Chondrocyte (in vitro differentiated cells): Measurements from ENCODE around the gene KAZN. TPM values are rescaled to one million over a fixed set of nuclear protein-coding genes. Genes with fewer than 3 reads are reported as not detected.
A peak's percentile ranks its signal among the peaks of the same experiment; 100 is the strongest.

Source experiments
- DNase-seq: peaks from one replicate; pipeline ENCODE4 v3.0.0; 2021; ENCODE audit warnings: mixed read lengths, low spot score
- H3K27ac Mint-ChIP-seq: one replicate; pipeline ENCODE4 v1.8.0; 2021; ENCODE audit warnings: mild to moderate bottlenecking, moderate library complexity, mixed read lengths; ENCODE audit not compliant: unreplicated experiment
- H3K27me3 Mint-ChIP-seq: 2 replicates; pipeline ENCODE4 v1.8.0; 2021; ENCODE audit warnings: low read depth, mixed read lengths
- H3K36me3 Mint-ChIP-seq: 2 replicates; pipeline ENCODE4 v1.8.0; 2021; ENCODE audit warnings: low read depth, mixed read lengths
- H3K4me1 Mint-ChIP-seq: 2 replicates; pipeline ENCODE4 v1.8.0; 2021; ENCODE audit warnings: low read depth, mild to moderate bottlenecking, mixed read lengths
- H3K4me3 Mint-ChIP-seq: one replicate; pipeline ENCODE4 v1.8.0; 2021; ENCODE audit warnings: mild to moderate bottlenecking, moderate library complexity, mixed read lengths; ENCODE audit not compliant: unreplicated experiment
- H3K9me3 Mint-ChIP-seq: 2 replicates; pipeline ENCODE4 v1.8.0; 2021; ENCODE audit warnings: low read depth, mixed read lengths
- CTCF ChIP-seq: fragments of 200-600 bp; sonication (generic); IDR thresholded peaks from 2 replicates; pipeline ENCODE4 v1.5.0; 2021; ENCODE audit warnings: antibody characterized with exemption, mild to moderate bottlenecking, moderate library complexity
- total RNA-seq: library from RNA; stranded (reverse); gene quantifications from 3 replicates; pipeline ENCODE4 v1.2.1, GENCODE V29; 2021

KAZN gene
- total RNA-seq, 1 donor from 2014 or later, result 29.6 TPM

DNA sequence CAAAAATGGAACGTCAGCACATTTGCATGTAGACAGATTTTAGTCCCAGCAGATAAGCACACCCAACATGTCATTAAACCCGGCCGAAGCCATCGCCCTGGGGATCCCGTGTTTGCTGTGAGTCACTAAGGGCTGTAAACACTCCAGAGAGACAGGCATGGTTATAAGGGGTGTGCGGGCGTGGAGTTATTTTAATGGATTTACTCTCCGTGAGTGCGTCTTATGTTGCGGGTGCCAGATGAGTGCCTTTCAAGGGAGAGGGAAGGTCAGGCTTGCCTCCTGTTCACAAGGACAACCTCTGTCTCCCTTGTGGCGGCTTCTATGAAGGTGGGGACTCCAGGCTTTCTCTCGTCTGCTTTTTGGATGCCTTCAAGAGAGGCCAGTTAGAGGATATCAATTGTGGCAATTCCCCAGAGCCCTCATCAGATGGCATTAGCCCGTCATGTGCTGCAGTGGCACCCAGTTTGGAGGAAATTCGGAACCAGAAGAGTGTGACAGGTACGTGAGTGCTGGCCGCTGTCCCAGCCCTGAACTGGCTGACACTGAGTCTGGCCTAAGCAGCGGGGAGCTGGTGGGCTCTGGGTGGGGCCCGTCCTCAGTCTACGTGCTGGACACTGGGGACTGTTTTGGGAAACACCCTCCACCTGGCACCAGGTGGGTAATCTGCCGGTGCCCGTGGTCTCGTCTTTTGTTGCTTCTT lies 331.2 kb downstream of the KAZN start:
- TF ChIP-seq CTCF, result no peak
- Mint-ChIP-seq H3K4me3 (no peak overlapping the region), H3K27me3 (no peaks in the 10 kb centered on the region), H3K36me3 (no peaks in the 10 kb centered on the region), H3K27ac (peak overlapping the region; percentile 36), H3K9me3 (no peaks in the 10 kb centered on the region), H3K4me1 (peaks cover 60% of the 10 kb centered on the region)
- no peak for DNase-seq

DNA sequence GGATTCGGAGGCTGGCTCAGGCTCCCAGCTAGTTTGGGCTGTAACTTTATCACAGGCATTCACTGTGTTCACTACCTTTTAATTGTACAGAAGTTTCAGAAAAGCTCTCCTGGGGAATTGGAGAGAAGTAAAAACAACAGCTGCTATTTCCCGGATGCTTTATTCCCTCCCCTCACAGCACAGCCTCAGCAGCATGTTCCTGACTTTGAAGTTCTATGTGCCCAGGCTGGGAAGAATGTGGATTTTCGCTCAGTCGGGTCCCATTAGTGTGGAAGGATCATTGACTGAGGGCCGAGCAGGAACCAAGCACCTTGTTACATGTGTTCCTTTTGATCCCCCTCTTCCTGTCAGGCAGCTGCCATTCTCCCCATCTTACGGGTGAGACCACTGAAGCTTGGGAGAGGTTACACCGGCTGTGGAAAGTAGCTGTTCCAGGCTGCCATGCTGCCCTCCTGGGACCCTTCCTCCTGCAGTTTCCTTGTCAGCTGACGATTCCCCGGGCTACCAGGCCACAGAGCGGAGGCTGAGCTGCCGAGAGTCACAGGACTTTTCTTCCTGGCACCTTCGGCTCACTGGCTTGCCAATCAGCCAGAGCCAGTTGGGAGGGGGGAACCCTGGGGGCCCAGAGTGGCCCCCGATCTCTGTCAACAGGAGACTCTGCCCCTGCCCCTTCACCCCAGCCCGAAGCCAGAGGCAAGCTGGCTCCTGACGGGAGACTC lies 331.9 kb downstream of the KAZN start:
- peak overlapping the region; percentile 27 for H3K27ac Mint-ChIP-seq
- no peaks in the 10 kb centered on the region for H3K36me3 Mint-ChIP-seq
- DNase-seq, result no peak
- TF ChIP-seq CTCF, result no peak
- no peaks in the 10 kb centered on the region for H3K9me3 Mint-ChIP-seq
- H3K4me3 Mint-ChIP-seq, result no peak overlapping the region
- H3K27me3 Mint-ChIP-seq, result no peaks in the 10 kb centered on the region
- peaks cover 54% of the 10 kb centered on the region for H3K4me1 Mint-ChIP-seq

GRCh38 chr1:14932034-14932638 lies 333.7 kb downstream of the KAZN start:
- Mint-ChIP-seq H3K4me3 (no peak overlapping the region), H3K27me3 (no peaks in the 10 kb centered on the region), H3K27ac (no peak overlapping the region), H3K9me3 (no peaks in the 10 kb centered on the region), H3K36me3 (no peaks in the 10 kb centered on the region), H3K4me1 (peaks cover 41% of the 10 kb centered on the region)
- TF ChIP-seq CTCF, result no peak
- no peak for DNase-seq

DNA sequence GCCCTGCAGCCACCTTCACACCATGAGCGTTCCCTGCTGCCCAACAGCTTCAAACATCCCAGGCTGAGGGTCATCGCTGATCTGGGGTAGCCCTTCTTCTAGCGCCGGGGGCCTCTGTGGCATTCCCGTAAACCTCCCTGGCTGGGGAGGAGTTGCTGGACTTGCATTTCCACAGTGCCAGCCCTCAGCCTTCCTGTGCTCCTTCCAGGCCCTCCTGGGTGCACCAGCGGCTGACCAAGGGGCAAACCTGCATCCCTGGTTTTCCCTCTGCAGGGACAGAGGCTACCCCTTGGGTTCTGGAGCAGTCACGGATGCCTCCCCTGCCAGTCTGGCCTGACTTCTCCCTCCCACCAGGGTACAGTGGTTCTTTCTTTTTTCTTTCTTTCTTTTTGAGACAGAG lies 336.4 kb downstream of the KAZN start:
- TF ChIP-seq CTCF, result no peak
- H3K4me3 Mint-ChIP-seq, result no peak overlapping the region
- no peaks in the 10 kb centered on the region for H3K36me3 Mint-ChIP-seq
- H3K4me1 Mint-ChIP-seq, result peaks cover 27% of the 10 kb centered on the region
- DNase-seq, result no peak
- no peaks in the 10 kb centered on the region for H3K27me3 Mint-ChIP-seq
- H3K9me3 Mint-ChIP-seq, result no peaks in the 10 kb centered on the region
- no peak overlapping the region for H3K27ac Mint-ChIP-seq

- H3K27ac Mint-ChIP-seq, result no peak overlapping the region
- no peaks in the 10 kb centered on the region for H3K27me3 Mint-ChIP-seq
- no peak for DNase-seq
- no peak overlapping the region for H3K4me3 Mint-ChIP-seq
- H3K4me1 Mint-ChIP-seq, result peaks cover 29% of the 10 kb centered on the region
- TF ChIP-seq CTCF, result no peak
- H3K9me3 Mint-ChIP-seq, result no peaks in the 10 kb centered on the region
- no peaks in the 10 kb centered on the region for H3K36me3 Mint-ChIP-seq
These were observed 338.3 kb downstream of the KAZN start for GRCh38 chr1:14936815-14937214.
